Kidney (tissue), 14 donors: ENCODE results near the gene SCGB1D4. TPM values are rescaled to one million over a fixed set of nuclear protein-coding genes. Genes with fewer than 3 reads are reported as not detected.
"Not testable (repeated sequence)": the region's sequence is repeated elsewhere in the genome, so short reads cannot be mapped to it uniquely, and the experiment has no call there.

ENCODE experiments used
- DNase-seq, 5 donors: peaks; one replicate each; pipeline ENCODE4 v3.0.0-alpha.2; 2013 to 2020
- FAIRE-seq: peaks from 2 replicates; lab custom pipeline; 2012; peaks lifted over from hg19 to GRCh38; lab: Jason Lieb, UNC
- H3K27ac ChIP-seq, 2 donors: one replicate each; pipeline ENCODE4 v1.7.0; 2013; ENCODE audit warnings: low read depth in 2 of 2, low read length in 2 of 2, inconsistent platforms in 1 of 2
- H3K27me3 ChIP-seq: one replicate; pipeline ENCODE4 v1.7.1; 2013; ENCODE audit warnings: low read length, inconsistent platforms; ENCODE audit not compliant: control insufficient read depth, insufficient read depth
- H3K36me3 ChIP-seq, 3 donors: one replicate each; pipeline versions ENCODE4 v1.7.0 to v1.7.1; 2013; ENCODE audit warnings: low read length in 3 of 3, control low read depth in 1 of 3, inconsistent platforms in 1 of 3; ENCODE audit not compliant: insufficient read depth in 3 of 3, control insufficient read depth in 2 of 3
- H3K4me1 ChIP-seq, 3 donors: one replicate each; pipeline versions ENCODE4 v1.7.0 to v1.7.1; 2013; ENCODE audit warnings: low read length in 3 of 3, inconsistent platforms in 1 of 3, low read depth in 1 of 3; ENCODE audit not compliant: control insufficient read depth in 2 of 3, insufficient read depth in 2 of 3
- H3K4me3 ChIP-seq, 3 donors: one replicate each; pipeline versions ENCODE4 v1.7.0 to v1.8.1; 2013; ENCODE audit warnings: low read length in 3 of 3, control low read depth in 1 of 3, inconsistent platforms in 1 of 3
- H3K9ac ChIP-seq, 3 donors: one replicate each; pipeline versions ENCODE4 v1.7.0 to v1.7.1; 2013; ENCODE audit warnings: low read length in 3 of 3, control low read depth in 1 of 3, inconsistent platforms in 1 of 3
- H3K9me3 ChIP-seq, 3 donors: one replicate each; pipeline versions ENCODE4 v1.7.0 to v1.7.1; 2013; ENCODE audit warnings: low read length in 3 of 3, control low read depth in 1 of 3, inconsistent platforms in 1 of 3; ENCODE audit not compliant: control insufficient read depth in 2 of 3, insufficient read depth in 1 of 3
- intact Hi-C: fragments of 100-400 bp; cut with DNase I; formaldehyde crosslinking; loops from one replicate; pipeline ENCODE4 v1.11.1; 2022
- polyA plus RNA-seq: library from polyadenylated mRNA; stranded (reverse); fragments of 350-450 nt; fragmentation: Illumina TruSeq; extraction: RNeasy Lipid Tissue Mini Kit (QIAGEN cat#74804); gene quantifications from one replicate; pipeline ENCODE4 v1.2.3, GENCODE V29; 2014; ENCODE audit warnings: low read depth, low replicate concordance; ENCODE audit not compliant: insufficient read depth
- total RNA-seq: library from RNA; stranded (reverse); fragmentation: NEBNext Ultra II Directional; extraction: Animal tissue kit (Norgen Biotek cat#: 25700); gene quantifications from one replicate; pipeline ENCODE4 v1.2.1, GENCODE V29; 2021
- TF ChIP-seq, protein P1 (sequence below): IDR thresholded peaks from 3 replicates; pipeline ENCODE4 v1.5.1; 2012; ENCODE audit warnings: mild to moderate bottlenecking, moderate library complexity, borderline replicate concordance; ENCODE audit not compliant: insufficient read depth; ENCODE audit errors: extremely low read depth
- donor health status: control.
- donor health status: control.
- donor health status: control.
- donor health status: control.
- donor health status: control.
- donor health status: DM: yes; HTN: yes; CAD: no.
- donor health status: Normal renal cell carcinoma (clear cell type).

The SCGB1D4 gene
- total and polyA plus RNA-seq, 2 donors from 2014 or later = not detected

- DNase-seq = peak; percentile 83 to 95 (median 88)
- Histone ChIP-seq H3K27me3 (peaks cover 3% of the 10 kb centered on the region), H3K9ac (peak within 1 kb of the TSS in 2 of 3 donors; percentile 44 to 60), H3K4me1 (peaks cover 0 to 19% (median 10%) of the 10 kb centered on the region in 3 donors), H3K36me3 (no peaks in the 10 kb centered on the region), H3K4me3 (peak within 1 kb of the TSS; percentile 23 to 83 (median 57)), H3K9me3 (no peaks in the 10 kb centered on the region), H3K27ac (peak within 1 kb of the TSS; percentile 65 to 81)
- intact Hi-C loops = no loop called here
- FAIRE-seq = no peak
- TF ChIP-seq, protein P1, sequence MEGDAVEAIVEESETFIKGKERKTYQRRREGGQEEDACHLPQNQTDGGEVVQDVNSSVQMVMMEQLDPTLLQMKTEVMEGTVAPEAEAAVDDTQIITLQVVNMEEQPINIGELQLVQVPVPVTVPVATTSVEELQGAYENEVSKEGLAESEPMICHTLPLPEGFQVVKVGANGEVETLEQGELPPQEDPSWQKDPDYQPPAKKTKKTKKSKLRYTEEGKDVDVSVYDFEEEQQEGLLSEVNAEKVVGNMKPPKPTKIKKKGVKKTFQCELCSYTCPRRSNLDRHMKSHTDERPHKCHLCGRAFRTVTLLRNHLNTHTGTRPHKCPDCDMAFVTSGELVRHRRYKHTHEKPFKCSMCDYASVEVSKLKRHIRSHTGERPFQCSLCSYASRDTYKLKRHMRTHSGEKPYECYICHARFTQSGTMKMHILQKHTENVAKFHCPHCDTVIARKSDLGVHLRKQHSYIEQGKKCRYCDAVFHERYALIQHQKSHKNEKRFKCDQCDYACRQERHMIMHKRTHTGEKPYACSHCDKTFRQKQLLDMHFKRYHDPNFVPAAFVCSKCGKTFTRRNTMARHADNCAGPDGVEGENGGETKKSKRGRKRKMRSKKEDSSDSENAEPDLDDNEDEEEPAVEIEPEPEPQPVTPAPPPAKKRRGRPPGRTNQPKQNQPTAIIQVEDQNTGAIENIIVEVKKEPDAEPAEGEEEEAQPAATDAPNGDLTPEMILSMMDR = no peak
Measured at GRCh38 chr11:62337303-62338181, 38.7 kb upstream of the SCGB1D4 start, which contains the start of gene ASRGL1. Gene ASRGL1, plus strand, starts transcription at chr11:62337448. Its CDS starts 530 bp downstream, at chr11:62337978.

GRCh38 chr11:62336949-62337302 is 38.1 kb upstream of the SCGB1D4 start:
- DNase-seq, H3K9me3 ChIP-seq, FAIRE-seq, H3K9ac ChIP-seq, H3K27me3 ChIP-seq, intact Hi-C loops, H3K36me3 ChIP-seq: not testable (repeated sequence)
- Histone ChIP-seq H3K4me3 (peak overlapping the region; percentile 23 to 83 (median 30)), H3K4me1 (peaks cover 0 to 19% (median 8%) of the 10 kb centered on the region in 3 donors), H3K27ac (peak overlapping the region in 1 of 2 donors; percentile 65)

- Histone ChIP-seq H3K9me3 (no peaks in the 10 kb centered on the region), H3K36me3 (no peaks in the 10 kb centered on the region), H3K27ac (no peak overlapping the region), H3K9ac (no peak overlapping the region), H3K27me3 (peaks cover 3% of the 10 kb centered on the region), H3K4me3 (no peak overlapping the region), H3K4me1 (peaks cover 0 to 2% (median 0%) of the 10 kb centered on the region in 3 donors)
- intact Hi-C loops = no loop called here
- TF ChIP-seq, protein P1 = no peak
- FAIRE-seq = no peak
- DNase-seq = no peak
Measured at GRCh38 chr11:62333768-62334167, 34.9 kb upstream of the SCGB1D4 start.

GRCh38 chr11:62331264-62331663 is 32.4 kb upstream of the SCGB1D4 start:
- H3K4me1 ChIP-seq, DNase-seq, H3K4me3 ChIP-seq, intact Hi-C loops, H3K27ac ChIP-seq, FAIRE-seq, H3K27me3 ChIP-seq, H3K9me3 ChIP-seq, H3K9ac ChIP-seq, H3K36me3 ChIP-seq: not testable (repeated sequence)

- intact Hi-C loops, H3K27me3 ChIP-seq, H3K27ac ChIP-seq, H3K4me1 ChIP-seq, DNase-seq, H3K36me3 ChIP-seq, H3K4me3 ChIP-seq, H3K9me3 ChIP-seq, H3K9ac ChIP-seq, FAIRE-seq: not testable (repeated sequence)
Measured at GRCh38 chr11:62327541-62327940, 28.7 kb upstream of the SCGB1D4 start.

- DNase-seq, H3K27me3 ChIP-seq, H3K9ac ChIP-seq, H3K36me3 ChIP-seq, H3K4me3 ChIP-seq, H3K9me3 ChIP-seq, H3K4me1 ChIP-seq, intact Hi-C loops, FAIRE-seq: not testable (repeated sequence)
- peak overlapping the region in 1 of 2 donors; percentile 48 for H3K27ac ChIP-seq
Measured at GRCh38 chr11:62326719-62327118, 27.8 kb upstream of the SCGB1D4 start.
